Measurements from ENCODE around the gene IFT88.
A peak's percentile ranks its signal among the peaks of the same experiment; 100 is the strongest.

IFT88 gene

GRCh38 chr13:20715330-20715712 lies 148.4 kb downstream of the IFT88 start:
- no peak overlapping the region for H3K23ac ChIP-seq (ENCODE audit: low read length)
- no peaks in the 10 kb centered on the region for H3K36me3 ChIP-seq (ENCODE audit: control insufficient read depth, insufficient read depth, low read length)
- H3K18ac ChIP-seq (ENCODE audit: low read length): no peak overlapping the region
- H3K4me2 ChIP-seq (ENCODE audit: low read length): no peak overlapping the region
- H3K79me1 ChIP-seq (ENCODE audit: low read length): no peaks in the 10 kb centered on the region
- no peak overlapping the region for H3K27ac ChIP-seq (ENCODE audit: low read depth, low read length)
- H3K79me2 ChIP-seq (ENCODE audit: control insufficient read depth, insufficient read depth, low read length): no peaks in the 10 kb centered on the region
- H3K4me3 ChIP-seq (ENCODE audit: low read length): no peak overlapping the region
- no peak overlapping the region for H2BK15ac ChIP-seq (replicated peaks; ENCODE audit: low read depth)
- DNase-seq: no peak
- no peak overlapping the region for H2AK5ac ChIP-seq (ENCODE audit: low read length)
- no peaks in the 10 kb centered on the region for H3K27me3 ChIP-seq (ENCODE audit: insufficient read depth, low read length, poor library complexity)
- no peak overlapping the region for H3K9ac ChIP-seq (ENCODE audit: low read length)
- no peak overlapping the region for H2BK5ac ChIP-seq (ENCODE audit: low read length)
- peak overlapping the region; percentile 10 for H3K56ac ChIP-seq (ENCODE audit: low read length)
- H2BK120ac ChIP-seq (ENCODE audit: low read depth, low read length): no peak overlapping the region
- H3K4me1 ChIP-seq (ENCODE audit: control insufficient read depth, low read depth, low read length): no peaks in the 10 kb centered on the region
- H3K4ac ChIP-seq (ENCODE audit: low read depth, low read length): no peak overlapping the region
- no CpG with 5 or more reads among the region's 6 CpGs for WGBS (ENCODE audit: extremely low coverage, insufficient coverage, low lambda C conversion rate)
- H4K5ac ChIP-seq (ENCODE audit: low read length): no peak overlapping the region
- H4K8ac ChIP-seq (ENCODE audit: low read depth, low read length): no peak overlapping the region

- Histone ChIP-seq H3K27me3 (ENCODE audit: insufficient read depth, low read length, poor library complexity) (no peaks in the 10 kb centered on the region), H3K4me1 (ENCODE audit: control insufficient read depth, low read depth, low read length) (no peaks in the 10 kb centered on the region), H3K56ac (ENCODE audit: low read length) (no peak overlapping the region), H3K27ac (ENCODE audit: low read depth, low read length) (no peak overlapping the region), H2BK5ac (ENCODE audit: low read length) (no peak overlapping the region), H3K36me3 (ENCODE audit: control insufficient read depth, insufficient read depth, low read length) (no peaks in the 10 kb centered on the region), H4K8ac (ENCODE audit: low read depth, low read length) (no peak overlapping the region), H3K9ac (ENCODE audit: low read length) (no peak overlapping the region), H3K23ac (ENCODE audit: low read length) (no peak overlapping the region), H2AK5ac (ENCODE audit: low read length) (no peak overlapping the region), H3K79me2 (ENCODE audit: control insufficient read depth, insufficient read depth, low read length) (no peaks in the 10 kb centered on the region), H2BK120ac (ENCODE audit: low read depth, low read length) (no peak overlapping the region), H3K79me1 (ENCODE audit: low read length) (no peaks in the 10 kb centered on the region), H4K5ac (ENCODE audit: low read length) (no peak overlapping the region), H3K4me3 (ENCODE audit: low read length) (no peak overlapping the region), H3K18ac (ENCODE audit: low read length) (no peak overlapping the region), H3K4ac (ENCODE audit: low read depth, low read length) (no peak overlapping the region), H3K4me2 (ENCODE audit: low read length) (no peak overlapping the region), H2BK15ac (replicated peaks; ENCODE audit: low read depth) (no peak overlapping the region)
- DNase-seq: peak; percentile 69
- no CpG with 5 or more reads among the region's 15 CpGs for WGBS (ENCODE audit: extremely low coverage, insufficient coverage, low lambda C conversion rate)
Observed at GRCh38 chr13:20716951-20717350, 150.0 kb downstream of the IFT88 start.

GRCh38 chr13:20717581-20718542 lies 150.9 kb downstream of the IFT88 start:
- Histone ChIP-seq H3K79me1 (ENCODE audit: low read length) (no peaks in the 10 kb centered on the region), H3K18ac (ENCODE audit: low read length) (no peak overlapping the region), H2BK120ac (ENCODE audit: low read depth, low read length) (no peak overlapping the region), H2BK5ac (ENCODE audit: low read length) (no peak overlapping the region), H3K9ac (ENCODE audit: low read length) (no peak overlapping the region), H3K4me2 (ENCODE audit: low read length) (no peak overlapping the region), H3K27me3 (ENCODE audit: insufficient read depth, low read length, poor library complexity) (no peaks in the 10 kb centered on the region), H4K8ac (ENCODE audit: low read depth, low read length) (no peak overlapping the region), H3K79me2 (ENCODE audit: control insufficient read depth, insufficient read depth, low read length) (no peaks in the 10 kb centered on the region), H3K36me3 (ENCODE audit: control insufficient read depth, insufficient read depth, low read length) (no peaks in the 10 kb centered on the region), H4K5ac (ENCODE audit: low read length) (no peak overlapping the region), H3K4me3 (ENCODE audit: low read length) (no peak overlapping the region), H3K56ac (ENCODE audit: low read length) (no peak overlapping the region), H3K27ac (ENCODE audit: low read depth, low read length) (no peak overlapping the region), H3K4me1 (ENCODE audit: control insufficient read depth, low read depth, low read length) (no peaks in the 10 kb centered on the region), H3K23ac (ENCODE audit: low read length) (no peak overlapping the region), H2AK5ac (ENCODE audit: low read length) (no peak overlapping the region), H2BK15ac (replicated peaks; ENCODE audit: low read depth) (no peak overlapping the region), H3K4ac (ENCODE audit: low read depth, low read length) (no peak overlapping the region)
- DNase-seq: no peak
- 100% methylated on average over 3 of the region's 44 CpGs for WGBS (ENCODE audit: extremely low coverage, insufficient coverage, low lambda C conversion rate)

- Histone ChIP-seq H4K8ac (ENCODE audit: low read depth, low read length) (no peak overlapping the region), H3K79me2 (ENCODE audit: control insufficient read depth, insufficient read depth, low read length) (no peaks in the 10 kb centered on the region), H3K23ac (ENCODE audit: low read length) (no peak overlapping the region), H3K4me2 (ENCODE audit: low read length) (no peak overlapping the region), H4K5ac (ENCODE audit: low read length) (no peak overlapping the region), H2AK5ac (ENCODE audit: low read length) (no peak overlapping the region), H3K18ac (ENCODE audit: low read length) (no peak overlapping the region), H3K4ac (ENCODE audit: low read depth, low read length) (no peak overlapping the region), H2BK120ac (ENCODE audit: low read depth, low read length) (no peak overlapping the region), H2BK5ac (ENCODE audit: low read length) (no peak overlapping the region), H3K4me3 (ENCODE audit: low read length) (no peak overlapping the region), H3K27ac (ENCODE audit: low read depth, low read length) (no peak overlapping the region), H3K56ac (ENCODE audit: low read length) (no peak overlapping the region), H3K4me1 (ENCODE audit: control insufficient read depth, low read depth, low read length) (no peaks in the 10 kb centered on the region), H3K36me3 (ENCODE audit: control insufficient read depth, insufficient read depth, low read length) (no peaks in the 10 kb centered on the region), H3K79me1 (ENCODE audit: low read length) (no peaks in the 10 kb centered on the region), H3K27me3 (ENCODE audit: insufficient read depth, low read length, poor library complexity) (no peaks in the 10 kb centered on the region), H2BK15ac (replicated peaks; ENCODE audit: low read depth) (no peak overlapping the region), H3K9ac (ENCODE audit: low read length) (no peak overlapping the region)
- DNase-seq: no peak
- WGBS (ENCODE audit: extremely low coverage, insufficient coverage, low lambda C conversion rate): no CpG with 5 or more reads among the region's 12 CpGs
Observed at GRCh38 chr13:20718958-20719566, 152.1 kb downstream of the IFT88 start.

GRCh38 chr13:20719783-20720182 lies 152.8 kb downstream of the IFT88 start:
- Histone ChIP-seq H4K8ac (ENCODE audit: low read depth, low read length) (no peak overlapping the region), H3K79me2 (ENCODE audit: control insufficient read depth, insufficient read depth, low read length) (no peaks in the 10 kb centered on the region), H4K5ac (ENCODE audit: low read length) (no peak overlapping the region), H3K4me1 (ENCODE audit: control insufficient read depth, low read depth, low read length) (no peaks in the 10 kb centered on the region), H2BK15ac (replicated peaks; ENCODE audit: low read depth) (no peak overlapping the region), H3K36me3 (ENCODE audit: control insufficient read depth, insufficient read depth, low read length) (no peaks in the 10 kb centered on the region), H3K27ac (ENCODE audit: low read depth, low read length) (no peak overlapping the region), H3K23ac (ENCODE audit: low read length) (no peak overlapping the region), H3K79me1 (ENCODE audit: low read length) (no peaks in the 10 kb centered on the region), H3K18ac (ENCODE audit: low read length) (no peak overlapping the region), H3K4me3 (ENCODE audit: low read length) (no peak overlapping the region), H2BK120ac (ENCODE audit: low read depth, low read length) (no peak overlapping the region), H3K4ac (ENCODE audit: low read depth, low read length) (no peak overlapping the region), H3K56ac (ENCODE audit: low read length) (no peak overlapping the region), H2AK5ac (ENCODE audit: low read length) (no peak overlapping the region), H3K27me3 (ENCODE audit: insufficient read depth, low read length, poor library complexity) (no peaks in the 10 kb centered on the region), H3K9ac (ENCODE audit: low read length) (no peak overlapping the region), H2BK5ac (ENCODE audit: low read length) (no peak overlapping the region), H3K4me2 (ENCODE audit: low read length) (no peak overlapping the region)
- no peak for DNase-seq
- no CpG with 5 or more reads among the region's 13 CpGs for WGBS (ENCODE audit: extremely low coverage, insufficient coverage, low lambda C conversion rate)
